HG03095 (cell line): ENCODE data around the gene SARM1.
"Not testable (repeated sequence)": the region's sequence is repeated elsewhere in the genome, so short reads cannot be mapped to it uniquely, and the experiment has no call there.

Source experiments
- ATAC-seq: cut with Tn5 transposase; IDR thresholded peaks from one replicate; pipeline ENCODE4 v1.9.1; 2021; ENCODE audit warnings: moderate library complexity; ENCODE audit not compliant: unreplicated experiment

The SARM1 gene

GRCh38 chr17:28371245-28372202 lies at the start of gene SARM1:
TSS of gene SARM1 (plus strand) at chr17:28371694. CDS start at chr17:28372033, 339 bp downstream.
- ATAC-seq: peak; percentile 59

- ATAC-seq: no peak
Measured at GRCh38 chr17:28324267-28324745, 47.2 kb upstream of the SARM1 start.

DNA sequence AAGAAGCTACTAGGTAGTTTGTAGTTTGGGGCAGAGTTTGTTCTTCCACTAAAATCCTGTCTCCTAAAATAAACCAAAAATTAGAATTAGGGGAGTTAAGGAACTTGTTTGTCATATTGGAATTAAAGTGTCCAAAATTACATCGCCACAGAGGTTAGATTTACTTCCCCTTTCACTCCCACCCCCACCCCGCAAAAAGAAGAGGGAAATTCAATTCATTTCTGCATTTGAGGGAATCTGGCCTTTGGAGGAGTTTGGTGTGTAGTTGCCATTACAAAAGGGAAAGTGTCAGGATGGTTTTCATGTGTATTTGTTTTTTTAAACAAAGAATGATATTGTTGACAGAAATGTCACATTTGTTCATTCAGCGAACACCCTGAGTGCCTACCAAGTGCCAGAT lies 46.7 kb upstream of the SARM1 start:
- no peak for ATAC-seq

- ATAC-seq: no peak
Measured at GRCh38 chr17:28325211-28325610, 46.3 kb upstream of the SARM1 start.

- ATAC-seq: no peak
Measured at GRCh38 chr17:28326114-28326513, 45.4 kb upstream of the SARM1 start.

DNA sequence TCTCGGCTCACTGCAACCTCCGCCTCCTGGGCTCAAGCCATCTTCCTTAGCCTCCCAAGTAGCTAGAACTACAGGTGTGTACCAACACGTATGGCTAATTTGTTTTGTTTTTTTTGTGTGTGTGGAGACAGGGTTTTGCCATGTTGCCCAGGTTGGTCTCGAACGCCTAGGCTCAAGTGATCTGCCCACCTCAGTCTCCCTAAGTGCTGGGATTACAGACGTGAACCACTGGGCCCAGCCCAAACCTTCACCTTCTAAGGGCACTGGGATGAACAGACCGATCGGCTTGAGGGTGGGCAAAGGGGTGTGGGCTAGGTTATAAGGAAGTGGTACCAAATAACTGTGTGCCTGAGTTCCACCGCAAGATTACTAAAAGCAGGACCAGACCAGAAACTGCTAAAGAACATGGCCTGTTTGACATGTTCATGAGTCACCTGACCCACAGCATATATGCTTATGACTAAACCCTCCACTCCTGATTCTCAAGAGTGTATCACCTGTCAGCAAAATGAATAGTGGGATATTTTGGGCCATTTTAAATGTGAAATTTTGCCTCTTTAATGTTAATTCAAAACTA lies 44.4 kb upstream of the SARM1 start:
- ATAC-seq: no peak

DNA sequence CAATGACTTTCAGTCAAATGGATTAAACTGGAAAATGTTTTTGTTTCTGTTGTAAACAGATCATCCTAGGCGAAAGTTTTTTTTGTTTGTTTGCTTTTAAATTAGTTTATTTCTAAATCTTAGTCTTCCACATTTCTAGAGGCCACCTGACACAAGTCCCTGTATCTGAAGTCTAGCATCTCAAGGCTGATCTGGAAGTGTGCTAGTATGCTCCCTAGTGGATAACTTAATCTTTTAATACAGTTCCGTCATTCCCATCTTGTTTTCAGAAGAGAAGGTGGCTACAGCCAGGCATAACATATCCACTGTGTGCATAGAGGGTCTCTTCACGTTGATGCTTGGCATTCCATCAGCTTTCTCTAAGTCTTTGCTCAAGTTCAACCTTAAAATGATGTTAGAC lies 43.8 kb upstream of the SARM1 start:
- ATAC-seq: no peak

- no peak for ATAC-seq
Measured at GRCh38 chr17:28328325-28328724, 43.2 kb upstream of the SARM1 start.

DNA sequence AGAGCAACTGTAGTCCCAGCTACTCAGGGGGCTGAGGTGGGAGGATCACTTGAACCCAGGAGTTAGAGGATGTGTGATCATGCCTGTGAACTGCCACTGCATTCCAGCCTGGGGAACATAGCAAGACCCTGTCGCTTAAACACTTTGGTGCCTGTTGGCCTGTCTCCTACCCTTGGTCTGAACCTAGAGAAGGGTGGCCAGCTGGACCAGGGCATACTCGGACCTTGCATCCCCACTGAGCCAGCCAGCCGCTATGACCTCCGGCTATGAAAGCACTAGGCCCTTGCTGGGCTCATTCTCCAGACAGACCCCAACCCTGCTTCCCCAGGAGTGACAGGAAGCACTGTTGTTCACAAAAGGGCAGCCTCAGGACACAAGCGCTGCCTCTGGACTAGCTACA lies 40.8 kb upstream of the SARM1 start:
- ATAC-seq: no peak

DNA sequence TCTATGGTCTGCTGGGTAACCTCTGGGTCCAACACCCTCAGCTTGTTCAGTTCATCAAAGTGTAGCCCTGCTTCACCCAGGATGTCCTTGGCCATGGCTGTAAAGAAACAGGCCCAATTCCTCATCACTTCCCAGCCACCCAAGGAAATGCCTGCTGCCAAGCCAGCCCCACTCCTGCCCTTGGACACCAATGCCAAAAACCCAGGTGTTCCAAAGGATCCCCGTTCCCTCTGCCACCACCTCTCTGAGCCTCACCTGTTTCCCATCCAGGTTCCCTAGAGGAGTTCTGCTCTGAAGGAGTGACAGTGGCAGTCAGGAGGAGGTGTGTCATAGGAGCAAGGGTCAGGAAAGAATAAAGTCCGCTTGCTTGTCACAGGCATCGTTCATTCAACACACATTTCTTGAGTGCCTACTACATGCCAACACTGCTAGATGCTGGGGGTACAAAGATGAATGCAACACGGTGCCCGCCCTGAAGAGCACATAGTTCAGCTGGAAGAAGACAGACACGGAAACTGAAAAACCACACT lies 39.5 kb upstream of the SARM1 start:
- ATAC-seq: no peak

DNA sequence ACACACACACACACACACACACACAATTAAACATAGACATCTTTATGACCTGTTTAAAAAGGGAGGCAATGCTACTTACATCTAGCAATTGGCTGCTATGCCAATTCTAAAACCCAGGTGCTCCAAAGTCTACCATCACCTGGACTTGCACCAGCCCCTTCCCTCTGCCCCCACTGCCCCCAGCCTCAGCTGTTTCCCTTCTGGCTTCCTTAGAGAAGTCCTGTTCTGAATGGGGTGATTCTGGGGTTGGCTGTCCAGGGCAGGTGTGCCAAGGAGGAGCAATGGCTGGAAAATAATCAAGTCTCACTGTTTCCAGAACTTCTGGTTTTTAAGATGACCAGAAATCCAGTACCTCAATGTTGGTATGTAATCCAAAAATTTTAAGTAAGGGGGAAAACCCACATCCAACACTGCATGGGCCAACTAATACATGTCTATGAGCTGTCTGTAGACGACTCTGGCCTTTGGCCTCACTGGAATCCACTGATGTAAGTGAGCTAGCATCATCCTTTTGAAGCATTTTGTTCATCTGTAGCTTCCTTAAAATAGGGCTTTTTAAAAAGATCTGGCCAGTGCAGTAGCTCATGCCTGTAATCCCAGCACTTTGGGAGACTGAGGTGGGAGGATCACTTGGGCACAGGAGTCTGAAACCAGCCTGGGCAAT lies 38.3 kb upstream of the SARM1 start:
- no peak for ATAC-seq

GRCh38 chr17:28334171-28334570 lies 37.3 kb upstream of the SARM1 start:
- no peak for ATAC-seq

DNA sequence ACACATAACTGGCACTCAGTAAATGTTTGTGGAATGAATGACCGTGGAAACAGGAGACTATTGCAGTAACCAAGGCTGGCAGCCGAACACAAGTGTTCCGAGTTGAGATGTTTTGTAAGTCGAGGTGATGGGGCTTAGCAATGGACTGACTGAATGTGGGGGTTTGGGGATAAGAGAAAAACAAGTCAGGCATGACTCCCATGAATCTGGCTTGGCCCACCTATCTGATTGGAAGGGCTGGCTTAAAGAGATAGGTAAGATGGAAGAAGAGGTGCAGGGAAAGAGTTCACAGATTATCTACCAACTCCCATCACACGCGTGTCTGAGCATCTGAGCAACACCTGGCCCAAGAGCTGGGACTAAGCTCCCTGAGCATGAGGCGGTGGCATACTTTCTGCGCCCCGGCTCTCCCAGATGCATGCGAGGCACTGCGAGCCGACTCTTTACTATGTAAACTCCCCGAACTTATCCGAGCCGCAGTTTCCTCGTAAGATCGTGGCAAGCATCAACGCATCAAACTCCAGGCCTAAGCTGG lies 36.8 kb upstream of the SARM1 start:
- no peak for ATAC-seq

DNA sequence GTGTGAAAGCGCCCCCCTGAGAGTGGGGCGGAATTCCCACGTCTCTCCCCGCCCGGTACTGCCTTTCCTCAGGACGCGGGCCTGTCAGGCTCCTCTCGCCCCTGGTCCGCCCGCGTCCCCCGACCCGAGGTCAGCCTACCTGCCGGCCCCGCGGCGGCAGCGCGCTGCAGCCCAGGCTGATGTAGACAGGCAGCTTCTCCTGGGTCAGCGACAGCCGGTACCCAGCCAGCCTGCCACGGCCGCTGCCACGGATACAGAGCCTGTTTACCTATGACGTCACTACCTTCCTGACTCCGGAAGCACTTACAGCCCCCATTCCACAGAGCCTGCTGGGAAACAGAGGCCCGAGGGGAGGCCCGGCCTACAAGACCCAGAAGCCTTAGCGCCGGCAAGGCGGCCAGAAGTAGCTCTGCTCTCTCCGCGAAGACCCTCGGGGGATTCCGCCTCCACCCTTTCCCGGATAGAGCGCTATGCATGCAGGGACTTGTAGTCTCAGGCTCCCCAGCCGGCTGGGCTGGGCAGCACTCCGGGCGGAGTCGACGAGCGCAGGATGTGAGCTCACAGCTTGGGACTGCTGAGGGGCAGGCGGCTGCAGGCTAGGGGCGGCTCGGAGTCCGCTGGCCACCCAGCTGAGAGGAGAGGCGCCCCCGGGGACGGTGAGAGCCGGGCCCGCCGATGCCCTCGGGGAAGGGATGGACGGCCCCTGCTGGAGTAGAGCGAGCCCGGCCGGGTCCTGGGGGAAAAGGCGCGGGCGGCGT lies 36.1 kb upstream of the SARM1 start, which contains the start of the genes IFT20 and TNFAIP1:
Gene IFT20, minus strand, starts transcription at position 272 of the 758 bp plus-strand sequence. CDS start 3,487 bp downstream, outside the sequence.
Gene TNFAIP1, plus strand, starts transcription at position 561 of the 758 bp plus-strand sequence. CDS start 3,761 bp downstream, outside the sequence.
- ATAC-seq: peak; percentile 94

DNA sequence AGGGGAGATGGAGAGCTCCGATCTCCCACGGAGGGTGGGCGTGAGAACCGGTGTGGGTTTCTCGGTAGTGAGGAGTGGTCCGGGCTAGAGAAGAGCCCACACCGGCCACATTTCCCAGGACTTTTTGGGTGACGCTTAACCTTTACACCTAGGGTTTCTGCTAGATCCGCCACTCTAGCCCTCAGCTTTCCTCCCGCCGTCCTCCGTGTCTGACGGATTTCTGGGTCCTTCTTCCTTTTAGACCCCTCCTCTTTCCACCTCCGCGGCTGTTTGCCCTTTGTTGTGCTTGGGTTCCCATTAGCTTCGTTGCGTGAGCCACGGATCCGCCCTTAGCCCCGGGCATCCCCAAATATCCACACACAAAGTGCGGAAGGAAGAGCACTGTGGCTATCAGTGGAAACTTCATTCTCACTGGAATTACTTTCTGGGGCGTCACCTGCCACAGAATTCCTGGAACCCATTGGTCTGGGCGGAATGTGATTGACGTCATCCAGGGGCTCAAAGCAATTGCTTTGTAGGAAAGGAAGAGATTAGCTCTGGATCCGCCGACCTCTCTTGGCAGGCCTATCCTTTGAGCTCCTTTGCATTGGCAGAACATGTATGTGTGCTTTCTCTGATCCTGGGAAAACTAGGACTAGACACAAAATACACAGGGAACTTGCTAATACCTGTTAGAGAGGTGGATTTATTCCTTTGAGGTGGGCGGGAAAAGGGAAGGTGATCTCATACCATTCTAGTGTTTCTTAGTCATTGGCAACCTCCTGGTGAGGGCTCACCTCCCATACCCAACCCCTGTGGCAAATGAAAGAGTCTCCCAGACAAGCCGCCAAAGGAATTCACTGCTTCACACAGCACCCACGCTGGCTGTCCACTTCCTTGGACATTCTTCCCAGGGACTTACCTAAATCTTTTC lies 35.3 kb upstream of the SARM1 start:
- no peak for ATAC-seq

GRCh38 chr17:28338056-28338768 lies 33.3 kb upstream of the SARM1 start:
- no peak for ATAC-seq

- not testable (repeated sequence) for ATAC-seq
Measured at GRCh38 chr17:28338769-28339212, 32.7 kb upstream of the SARM1 start.

DNA sequence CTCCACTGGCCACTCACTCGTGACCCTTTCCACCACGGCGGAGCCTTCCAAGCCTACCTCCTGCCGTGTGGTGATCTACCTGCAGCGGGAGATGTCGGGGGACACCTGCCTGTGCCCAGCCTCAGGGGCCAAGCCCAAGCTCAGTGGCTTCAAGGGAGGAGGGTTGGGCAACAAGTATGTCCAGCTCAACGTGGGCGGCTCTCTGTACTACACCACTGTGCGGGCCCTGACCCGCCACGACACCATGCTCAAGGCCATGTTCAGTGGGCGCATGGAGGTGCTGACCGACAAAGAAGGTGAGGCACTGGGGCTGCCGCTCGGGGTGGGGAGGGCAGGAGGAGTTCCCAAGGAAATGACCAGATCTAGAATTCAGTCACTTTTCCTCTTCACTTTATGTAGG lies 32.1 kb upstream of the SARM1 start:
- ATAC-seq: no peak
